GM23338 (cell line): ENCODE results near the gene ADAMTS14. TPM values are rescaled to one million over a fixed set of nuclear protein-coding genes. Genes with fewer than 3 reads are reported as not detected.
"Not testable (repeated sequence)": the region's sequence is repeated elsewhere in the genome, so short reads cannot be mapped to it uniquely, and the experiment has no call there.

ENCODE experiments used
- ATAC-seq: fragments of 200-7000 bp; cut with Tn5 transposase; 3 replicates; pipeline ENCODE4 v1.9.1; 2020
- DNase-seq: peaks from one replicate; pipeline ENCODE4 v3.0.0-alpha.2; 2015; ENCODE audit warnings: low spot score
- H2AFZ ChIP-seq: fragments of 200-600 bp; sonication (generic); 2 replicates; pipeline ENCODE4 v1.8.0; 2016; ENCODE audit warnings: antibody characterized with exemption, mild to moderate bottlenecking, moderate library complexity
- H3F3A ChIP-seq: fragments of 200-600 bp; sonication (generic); replicated peaks from 2 replicates; pipeline ENCODE4 v1.8.0; 2017; ENCODE audit warnings: antibody characterized with exemption, mixed run types, low read depth
- H3K27ac ChIP-seq: fragments of 200-600 bp; sonication (generic); 2 replicates; pipeline ENCODE4 v1.6.1; 2016; ENCODE audit warnings: low read depth
- H3K27me3 ChIP-seq: fragments of 200-600 bp; sonication (generic); 2 replicates; pipeline ENCODE4 v1.8.0; 2016; ENCODE audit warnings: mild to moderate bottlenecking, mixed run types, moderate library complexity; ENCODE audit not compliant: insufficient read depth
- H3K36me3 ChIP-seq: fragments of 200-600 bp; sonication (generic); 2 replicates; pipeline ENCODE4 v1.8.0; 2016; ENCODE audit warnings: mild to moderate bottlenecking; ENCODE audit not compliant: insufficient read depth
- H3K4me1 ChIP-seq: fragments of 200-600 bp; sonication (generic); 2 replicates; pipeline ENCODE4 v1.8.0; 2016; ENCODE audit warnings: mild to moderate bottlenecking, moderate library complexity; ENCODE audit not compliant: insufficient read depth
- H3K4me2 ChIP-seq: fragments of 200-600 bp; sonication (generic); 2 replicates; pipeline ENCODE4 v1.7.1; 2017; ENCODE audit warnings: mixed run types
- H3K4me3 ChIP-seq: fragments of 200-600 bp; sonication (generic); 2 replicates; pipeline ENCODE4 v1.6.1; 2016; ENCODE audit warnings: mixed run types
- H3K79me2 ChIP-seq: fragments of 200-600 bp; sonication (generic); replicated peaks from 2 replicates; pipeline ENCODE4 v1.8.0; 2017; ENCODE audit warnings: mild to moderate bottlenecking; ENCODE audit not compliant: insufficient read depth
- H3K9me2 ChIP-seq: fragments of 200-600 bp; sonication (generic); 2 replicates; pipeline ENCODE4 v1.8.0; 2017; ENCODE audit not compliant: insufficient read depth
- H4K20me1 ChIP-seq: fragments of 200-600 bp; sonication (generic); replicated peaks from 2 replicates; pipeline ENCODE4 v1.8.0; 2017; ENCODE audit warnings: mild to moderate bottlenecking; ENCODE audit not compliant: insufficient read depth
- H3K27ac Mint-ChIP-seq: 2 replicates; pipeline ENCODE4 v1.8.0; 2020; ENCODE audit warnings: inconsistent platforms, mild to moderate bottlenecking, moderate library complexity, mixed read lengths
- H3K27me3 Mint-ChIP-seq: 3 replicates; pipeline ENCODE4 v1.8.0; 2022; ENCODE audit warnings: low read depth, mild to moderate bottlenecking, moderate library complexity, mixed read lengths, inconsistent platforms; ENCODE audit not compliant: insufficient read depth, poor library complexity
- H3K36me3 Mint-ChIP-seq: 3 replicates; pipeline ENCODE4 v1.8.0; 2021; ENCODE audit warnings: low read depth, mild to moderate bottlenecking, inconsistent platforms, moderate library complexity, mixed read lengths
- H3K4me1 Mint-ChIP-seq: 3 replicates; pipeline ENCODE4 v1.8.0; 2020; ENCODE audit warnings: mild to moderate bottlenecking, inconsistent platforms, mixed read lengths
- H3K4me3 Mint-ChIP-seq: 3 replicates; pipeline ENCODE4 v1.8.0; 2021; ENCODE audit warnings: moderate library complexity, mild to moderate bottlenecking, inconsistent platforms, mixed read lengths
- H3K9me3 Mint-ChIP-seq: 3 replicates; pipeline ENCODE4 v1.8.0; 2020; ENCODE audit warnings: moderate library complexity, mild to moderate bottlenecking, inconsistent platforms, mixed read lengths
- EZH2 ChIP-seq: fragments of 200-600 bp; sonication (generic); IDR thresholded peaks from one replicate; pipeline ENCODE4 v1.8.0; 2017; ENCODE audit warnings: antibody characterized with exemption, mild to moderate bottlenecking, low read depth; ENCODE audit not compliant: unreplicated experiment
- EZH2phosphoT487 ChIP-seq: fragments of 200-600 bp; sonication (generic); IDR thresholded peaks from one replicate; pipeline ENCODE4 v1.8.1; 2018; ENCODE audit warnings: antibody characterized with exemption; ENCODE audit not compliant: unreplicated experiment
- ZNF114 ChIP-seq: fragments of 250-450 bp; sonication (Bioruptor Pico); IDR thresholded peaks from 2 replicates; pipeline ENCODE4 v1.5.0; 2020; ENCODE audit warnings: mild to moderate bottlenecking, moderate library complexity
- polyA plus RNA-seq: library from polyadenylated mRNA; unstranded; fragments of >200 nt; fragmentation: Nextera tagmentation; extraction: Ambion mirVana; gene quantifications from 2 replicates; pipeline ENCODE4 v1.2.1, GENCODE V29; 2016
- total RNA-seq: library from RNA; depleted of rRNA; stranded (reverse); fragments of >200 nt; shearing (Covaris generic); gene quantifications from 2 replicates; pipeline ENCODE4 v1.2.3, GENCODE V29; 2014
- TF ChIP-seq, protein P1 (sequence below): IDR thresholded peaks from one replicate; pipeline ENCODE4 v1.6.1; 2018; ENCODE audit warnings: antibody characterized with exemption; ENCODE audit not compliant: unreplicated experiment
- TF ChIP-seq, protein P2 (sequence below): IDR thresholded peaks from 2 replicates; pipeline ENCODE4 v1.6.1; 2016; ENCODE audit warnings: antibody characterized with exemption

ADAMTS14 gene
- total and polyA plus RNA-seq, 2 experiments from 2014 or later = 1.9 to 2.1 TPM

DNA sequence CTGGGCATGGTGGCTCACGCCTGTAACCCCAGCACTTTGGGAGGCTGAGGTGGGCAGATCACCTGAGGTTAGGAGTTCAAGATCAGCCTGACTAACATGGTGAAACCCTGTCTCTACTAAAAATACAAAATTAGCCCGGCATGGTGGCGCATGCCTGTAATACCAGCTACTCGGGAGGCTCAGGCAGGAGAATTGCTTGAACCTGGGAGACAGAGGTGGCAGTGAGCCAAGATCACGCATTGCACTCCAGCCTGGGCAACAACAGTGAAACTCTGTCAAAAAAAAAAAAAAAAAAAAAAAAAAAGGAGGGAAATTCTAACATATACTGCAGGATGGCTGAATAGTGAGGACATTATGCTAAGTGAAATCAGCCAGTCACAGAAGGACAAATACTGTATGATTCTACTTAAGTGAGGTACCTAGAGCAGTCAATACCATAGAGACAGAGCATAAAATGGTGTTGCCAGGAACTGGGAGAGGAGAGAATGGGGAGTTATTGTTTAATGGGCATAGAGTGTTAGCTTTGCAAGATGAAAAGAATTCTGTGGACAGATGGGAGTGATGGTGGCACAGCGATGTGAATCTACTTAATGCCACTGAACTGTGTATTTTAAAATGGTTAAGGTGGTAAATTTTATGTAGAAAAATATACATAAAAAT, 95.8 kb downstream of the ADAMTS14 start:
- H3K36me3 ChIP-seq, H3K4me1 Mint-ChIP-seq, H3K4me2 ChIP-seq, H3K27me3 Mint-ChIP-seq, H3K27ac ChIP-seq, ATAC-seq, H3K4me3 ChIP-seq, H3K9me2 ChIP-seq, H3K79me2 ChIP-seq, H3K27me3 ChIP-seq, DNase-seq, H3F3A ChIP-seq, H3K27ac Mint-ChIP-seq, H3K4me1 ChIP-seq, H3K4me3 Mint-ChIP-seq, H4K20me1 ChIP-seq, H2AFZ ChIP-seq: not testable (repeated sequence)
- Mint-ChIP-seq H3K36me3 (peaks cover 19% of the 10 kb centered on the region), H3K9me3 (peaks cover 28% of the 10 kb centered on the region)

DNA sequence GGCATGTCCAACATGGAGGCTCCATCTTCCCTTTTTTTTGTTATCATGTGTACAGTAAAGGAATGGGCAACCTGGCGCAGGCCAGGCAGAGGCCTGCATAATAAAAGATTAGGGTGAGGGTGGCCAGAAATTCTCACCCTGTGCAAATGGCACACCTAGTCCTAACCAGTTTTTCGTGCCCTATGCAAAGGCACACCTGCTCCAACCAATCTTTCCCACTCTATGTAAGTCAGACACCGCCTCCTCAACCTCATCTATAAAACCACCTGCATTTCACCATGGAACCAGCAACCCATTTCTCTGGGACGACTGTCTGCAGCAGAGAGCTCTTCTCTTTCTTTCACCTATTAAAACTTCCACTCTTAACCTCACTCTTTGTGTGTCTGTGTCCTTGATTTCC, 96.8 kb downstream of the ADAMTS14 start:
- ATAC-seq (no peak), DNase-seq (no peak)
- Histone ChIP-seq H3K27me3 (no peaks in the 10 kb centered on the region), H3K9me2 (0 out of 2 replicates have a peak, but pooled peaks cover 2% of the 10 kb centered on the region), H3K27ac (no peak overlapping the region), H3K79me2 (no peaks in the 10 kb centered on the region), H3K4me1 (no peaks in the 10 kb centered on the region), H2AFZ (no peak overlapping the region), H3K4me2 (no peak overlapping the region), H4K20me1 (no peaks in the 10 kb centered on the region), H3K4me3 (no peak overlapping the region), H3F3A (no peaks in the 10 kb centered on the region), H3K36me3 (no peaks in the 10 kb centered on the region)
- Mint-ChIP-seq H3K4me1 (peaks cover 2% of the 10 kb centered on the region; the same call in 1 of the 3 replicates), H3K27me3 (peaks cover 6% of the 10 kb centered on the region), H3K27ac (no peak overlapping the region), H3K36me3 (peaks cover 19% of the 10 kb centered on the region), H3K4me3 (no peak overlapping the region), H3K9me3 (peaks cover 28% of the 10 kb centered on the region)
- TF ChIP-seq, protein P1, sequence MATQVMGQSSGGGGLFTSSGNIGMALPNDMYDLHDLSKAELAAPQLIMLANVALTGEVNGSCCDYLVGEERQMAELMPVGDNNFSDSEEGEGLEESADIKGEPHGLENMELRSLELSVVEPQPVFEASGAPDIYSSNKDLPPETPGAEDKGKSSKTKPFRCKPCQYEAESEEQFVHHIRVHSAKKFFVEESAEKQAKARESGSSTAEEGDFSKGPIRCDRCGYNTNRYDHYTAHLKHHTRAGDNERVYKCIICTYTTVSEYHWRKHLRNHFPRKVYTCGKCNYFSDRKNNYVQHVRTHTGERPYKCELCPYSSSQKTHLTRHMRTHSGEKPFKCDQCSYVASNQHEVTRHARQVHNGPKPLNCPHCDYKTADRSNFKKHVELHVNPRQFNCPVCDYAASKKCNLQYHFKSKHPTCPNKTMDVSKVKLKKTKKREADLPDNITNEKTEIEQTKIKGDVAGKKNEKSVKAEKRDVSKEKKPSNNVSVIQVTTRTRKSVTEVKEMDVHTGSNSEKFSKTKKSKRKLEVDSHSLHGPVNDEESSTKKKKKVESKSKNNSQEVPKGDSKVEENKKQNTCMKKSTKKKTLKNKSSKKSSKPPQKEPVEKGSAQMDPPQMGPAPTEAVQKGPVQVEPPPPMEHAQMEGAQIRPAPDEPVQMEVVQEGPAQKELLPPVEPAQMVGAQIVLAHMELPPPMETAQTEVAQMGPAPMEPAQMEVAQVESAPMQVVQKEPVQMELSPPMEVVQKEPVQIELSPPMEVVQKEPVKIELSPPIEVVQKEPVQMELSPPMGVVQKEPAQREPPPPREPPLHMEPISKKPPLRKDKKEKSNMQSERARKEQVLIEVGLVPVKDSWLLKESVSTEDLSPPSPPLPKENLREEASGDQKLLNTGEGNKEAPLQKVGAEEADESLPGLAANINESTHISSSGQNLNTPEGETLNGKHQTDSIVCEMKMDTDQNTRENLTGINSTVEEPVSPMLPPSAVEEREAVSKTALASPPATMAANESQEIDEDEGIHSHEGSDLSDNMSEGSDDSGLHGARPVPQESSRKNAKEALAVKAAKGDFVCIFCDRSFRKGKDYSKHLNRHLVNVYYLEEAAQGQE = no peak
- TF ChIP-seq ZNF114 (CRISPR knock-in tag) = no peak

DNA sequence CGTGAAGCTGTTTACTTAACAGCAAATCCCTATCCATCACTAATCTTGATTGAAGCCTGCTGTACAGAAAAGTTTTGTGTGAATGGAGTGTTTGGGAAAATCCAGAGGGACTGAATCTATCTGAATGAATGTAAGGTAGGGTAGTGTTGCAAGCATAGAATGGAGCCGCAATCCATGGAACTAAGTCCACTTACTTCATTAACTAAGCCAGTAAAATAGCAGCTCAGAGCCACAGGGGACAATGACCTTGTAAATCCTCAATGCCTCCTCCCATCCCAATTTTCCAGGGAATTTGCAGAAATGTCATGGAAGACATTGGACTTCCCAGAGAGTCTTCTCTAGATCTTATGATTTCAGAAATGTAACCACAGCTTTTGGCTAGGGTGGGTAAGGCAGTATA, 97.7 kb downstream of the ADAMTS14 start:
- Mint-ChIP-seq H3K27ac (no peak overlapping the region), H3K27me3 (peaks cover 9% of the 10 kb centered on the region), H3K9me3 (peaks cover 21% of the 10 kb centered on the region), H3K36me3 (peaks cover 18% of the 10 kb centered on the region), H3K4me1 (peaks cover 2% of the 10 kb centered on the region; the same call in 1 of the 3 replicates), H3K4me3 (no peak overlapping the region)
- H3K4me1 ChIP-seq = no peaks in the 10 kb centered on the region
- no peak overlapping the region for H3K4me3 ChIP-seq
- H3K79me2 ChIP-seq = no peaks in the 10 kb centered on the region
- no peak overlapping the region for H3K27ac ChIP-seq
- no peaks in the 10 kb centered on the region for H3K27me3 ChIP-seq
- H3K4me2 ChIP-seq = no peak overlapping the region
- H3K9me2 ChIP-seq = 0 out of 2 replicates have a peak, but pooled peaks cover 2% of the 10 kb centered on the region
- H2AFZ ChIP-seq = no peak overlapping the region
- H3K36me3 ChIP-seq = no peaks in the 10 kb centered on the region
- H4K20me1 ChIP-seq = no peaks in the 10 kb centered on the region
- no peaks in the 10 kb centered on the region for H3F3A ChIP-seq
- DNase-seq (no peak), ATAC-seq (no peak)
- TF ChIP-seq EZH2phosphoT487 (no peak), EZH2 (no peak)
- TF ChIP-seq, protein P2, sequence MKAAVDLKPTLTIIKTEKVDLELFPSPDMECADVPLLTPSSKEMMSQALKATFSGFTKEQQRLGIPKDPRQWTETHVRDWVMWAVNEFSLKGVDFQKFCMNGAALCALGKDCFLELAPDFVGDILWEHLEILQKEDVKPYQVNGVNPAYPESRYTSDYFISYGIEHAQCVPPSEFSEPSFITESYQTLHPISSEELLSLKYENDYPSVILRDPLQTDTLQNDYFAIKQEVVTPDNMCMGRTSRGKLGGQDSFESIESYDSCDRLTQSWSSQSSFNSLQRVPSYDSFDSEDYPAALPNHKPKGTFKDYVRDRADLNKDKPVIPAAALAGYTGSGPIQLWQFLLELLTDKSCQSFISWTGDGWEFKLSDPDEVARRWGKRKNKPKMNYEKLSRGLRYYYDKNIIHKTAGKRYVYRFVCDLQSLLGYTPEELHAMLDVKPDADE = no peak
